Testis (tissue), 3 donors: ENCODE data around the gene DPF1. TPM values are rescaled to one million over a fixed set of nuclear protein-coding genes. Genes with fewer than 3 reads are reported as not detected.

ENCODE experiments used
- DNase-seq: peaks from one replicate; pipeline ENCODE4 v3.0.0-alpha.2; 2019
- H3K27ac ChIP-seq, 2 donors: fragments of 200-600 bp; sonication (generic); one replicate each; pipeline ENCODE4 v1.5.1; 2019
- H3K27me3 ChIP-seq: fragments of 200-600 bp; sonication (generic); one replicate; pipeline ENCODE4 v1.5.1; 2019
- H3K36me3 ChIP-seq: fragments of 200-600 bp; sonication (generic); one replicate; pipeline ENCODE4 v1.5.1; 2017; ENCODE audit warnings: low read depth; ENCODE audit errors: missing control alignments
- H3K4me1 ChIP-seq: fragments of 200-600 bp; sonication (generic); one replicate; pipeline ENCODE4 v1.5.1; 2019
- H3K4me3 ChIP-seq, 2 donors: fragments of 200-600 bp; sonication (generic); one replicate each; pipeline ENCODE4 v1.5.1; 2017 to 2019
- H3K9me3 ChIP-seq: fragments of 200-600 bp; sonication (generic); one replicate; pipeline ENCODE4 v1.5.1; 2017
- CTCF ChIP-seq, 3 experiments: fragments of 450-650 bp in 2 of 3; fragments of 200-600 bp in 1 of 3; sonication (generic) in 1 of 3; IDR thresholded peaks; one replicate each; pipeline ENCODE4 v1.5.1; 2016 to 2019; ENCODE audit warnings: antibody characterized with exemption in 3 of 3, mild to moderate bottlenecking in 2 of 3, moderate library complexity in 1 of 3
- POLR2A ChIP-seq: fragments of 450-650 bp; IDR thresholded peaks from one replicate; pipeline ENCODE4 v1.6.1; 2017; ENCODE audit warnings: antibody characterized with exemption, mild to moderate bottlenecking, moderate library complexity
- WGBS, 2 donors: methylation state at CpG; one replicate each; pipeline ENCODE4 v1.1.5; 2018; 5-methylcytosine and 5-hydroxymethylcytosine counted together
- intact Hi-C: fragments of 100-400 bp; cut with DNase I; formaldehyde crosslinking; loops from one replicate; pipeline ENCODE4 v1.15.1; 2023; ENCODE audit warnings: low total_unique reads
- polyA plus RNA-seq: library from polyadenylated mRNA; stranded (reverse); fragments of 350-450 nt; fragmentation: Illumina TruSeq; extraction: RNeasy Lipid Tissue Mini Kit (QIAGEN cat#74804); gene quantifications from one replicate; pipeline ENCODE4 v1.2.3, GENCODE V29; 2014; ENCODE audit warnings: low read depth, low replicate concordance; ENCODE audit not compliant: insufficient read depth
- total RNA-seq, 2 donors: library from RNA; depleted of rRNA; stranded (reverse); fragments of >200 nt; gene quantifications; one replicate each; pipeline ENCODE4 v1.2.3, GENCODE V29; 2016

The DPF1 gene
- total and polyA plus RNA-seq, 3 donors from 2014 or later = 3.6 to 6.4 (median 4.7) TPM

GRCh38 chr19:38219221-38219620 lies 4.8 kb downstream of the DPF1 start:
- H3K27me3 ChIP-seq = no peaks in the 10 kb centered on the region
- DNase-seq = no peak
- H3K4me3 ChIP-seq = no peak overlapping the region
- H3K4me1 ChIP-seq = peaks cover 3% of the 10 kb centered on the region
- no peaks in the 10 kb centered on the region for H3K36me3 ChIP-seq
- WGBS, 2 donors = 93 to 97% methylated on average over 8 to 10 of the region's 10 CpGs
- TF ChIP-seq POLR2A (no peak), CTCF (IDR thresholded peaks at IDR 0.05) (no peak)
- H3K9me3 ChIP-seq = no peaks in the 10 kb centered on the region
- no peak overlapping the region for H3K27ac ChIP-seq
- intact Hi-C loops = no loop called here

- TF ChIP-seq CTCF (IDR thresholded peaks at IDR 0.05) (no peak), POLR2A (no peak)
- 97 to 100% methylated on average over 3 of the region's 3 CpGs for WGBS, 2 donors
- H3K36me3 ChIP-seq = no peaks in the 10 kb centered on the region
- DNase-seq = no peak
- no peaks in the 10 kb centered on the region for H3K27me3 ChIP-seq
- no peaks in the 10 kb centered on the region for H3K4me1 ChIP-seq
- H3K9me3 ChIP-seq = no peaks in the 10 kb centered on the region
- intact Hi-C loops = no loop called here
- H3K4me3 ChIP-seq = no peak overlapping the region
- H3K27ac ChIP-seq = no peak overlapping the region
These were observed 5.8 kb downstream of the DPF1 start for GRCh38 chr19:38218204-38218603.

- Histone ChIP-seq H3K36me3 (no peaks in the 10 kb centered on the region), H3K27me3 (no peaks in the 10 kb centered on the region), H3K27ac (no peak overlapping the region), H3K4me3 (no peak overlapping the region), H3K4me1 (no peaks in the 10 kb centered on the region), H3K9me3 (no peaks in the 10 kb centered on the region)
- intact Hi-C loops = no loop called here
- 46 to 61% methylated on average over 8 to 25 of the region's 26 CpGs for WGBS, 2 donors
- TF ChIP-seq POLR2A = no peak
- TF ChIP-seq CTCF (IDR thresholded peaks at IDR 0.05) = no peak
- no peak for DNase-seq
These were observed 7.0 kb downstream of the DPF1 start for GRCh38 chr19:38216785-38217641.

GRCh38 chr19:38213911-38214625 lies 10.0 kb downstream of the DPF1 start:
- WGBS, 2 donors = 80 to 81% methylated on average over 19 to 24 of the region's 24 CpGs
- Histone ChIP-seq H3K9me3 (no peaks in the 10 kb centered on the region), H3K36me3 (no peaks in the 10 kb centered on the region), H3K27me3 (no peaks in the 10 kb centered on the region), H3K4me1 (peaks cover 20% of the 10 kb centered on the region), H3K4me3 (no peak overlapping the region), H3K27ac (no peak overlapping the region)
- intact Hi-C loops = no loop called here
- TF ChIP-seq CTCF (IDR thresholded peaks at IDR 0.05) (no peak), POLR2A (no peak)
- DNase-seq = no peak
